GM12801 (cell line): ENCODE results near the gene SAMD4A.
A peak's percentile ranks its signal among the peaks of the same experiment; 100 is the strongest.

ENCODE experiments used
- TF ChIP-seq, protein P1 (sequence below): IDR thresholded peaks from one replicate; pipeline ENCODE4 v1.5.1; 2011; ENCODE audit warnings: control low read depth; ENCODE audit not compliant: insufficient read length; ENCODE audit errors: extremely low read depth

The SAMD4A gene

GRCh38 chr14:54798465-54799124 lies 231.7 kb downstream of the SAMD4A start:
- TF ChIP-seq, protein P1, sequence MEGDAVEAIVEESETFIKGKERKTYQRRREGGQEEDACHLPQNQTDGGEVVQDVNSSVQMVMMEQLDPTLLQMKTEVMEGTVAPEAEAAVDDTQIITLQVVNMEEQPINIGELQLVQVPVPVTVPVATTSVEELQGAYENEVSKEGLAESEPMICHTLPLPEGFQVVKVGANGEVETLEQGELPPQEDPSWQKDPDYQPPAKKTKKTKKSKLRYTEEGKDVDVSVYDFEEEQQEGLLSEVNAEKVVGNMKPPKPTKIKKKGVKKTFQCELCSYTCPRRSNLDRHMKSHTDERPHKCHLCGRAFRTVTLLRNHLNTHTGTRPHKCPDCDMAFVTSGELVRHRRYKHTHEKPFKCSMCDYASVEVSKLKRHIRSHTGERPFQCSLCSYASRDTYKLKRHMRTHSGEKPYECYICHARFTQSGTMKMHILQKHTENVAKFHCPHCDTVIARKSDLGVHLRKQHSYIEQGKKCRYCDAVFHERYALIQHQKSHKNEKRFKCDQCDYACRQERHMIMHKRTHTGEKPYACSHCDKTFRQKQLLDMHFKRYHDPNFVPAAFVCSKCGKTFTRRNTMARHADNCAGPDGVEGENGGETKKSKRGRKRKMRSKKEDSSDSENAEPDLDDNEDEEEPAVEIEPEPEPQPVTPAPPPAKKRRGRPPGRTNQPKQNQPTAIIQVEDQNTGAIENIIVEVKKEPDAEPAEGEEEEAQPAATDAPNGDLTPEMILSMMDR = no peak

DNA sequence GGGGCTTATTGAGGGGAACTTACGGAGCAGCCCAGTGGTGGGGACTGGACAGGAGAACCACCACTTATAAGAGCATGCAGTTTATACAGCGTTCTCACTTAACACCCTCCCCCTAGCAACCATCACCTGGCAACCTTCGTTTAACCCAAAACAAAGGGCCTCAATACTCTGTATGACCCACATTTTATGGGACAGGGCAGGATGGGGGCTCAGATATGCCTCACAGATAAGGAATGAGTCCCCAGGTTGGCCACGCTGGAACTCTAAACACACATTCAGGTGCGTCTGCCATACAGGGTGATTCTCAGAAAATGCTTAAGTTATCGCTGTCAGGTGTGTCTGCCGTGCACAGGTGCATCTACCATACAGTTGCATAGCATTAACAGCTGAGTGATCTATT lies 236.5 kb downstream of the SAMD4A start:
- TF ChIP-seq, protein P1 = no peak

DNA sequence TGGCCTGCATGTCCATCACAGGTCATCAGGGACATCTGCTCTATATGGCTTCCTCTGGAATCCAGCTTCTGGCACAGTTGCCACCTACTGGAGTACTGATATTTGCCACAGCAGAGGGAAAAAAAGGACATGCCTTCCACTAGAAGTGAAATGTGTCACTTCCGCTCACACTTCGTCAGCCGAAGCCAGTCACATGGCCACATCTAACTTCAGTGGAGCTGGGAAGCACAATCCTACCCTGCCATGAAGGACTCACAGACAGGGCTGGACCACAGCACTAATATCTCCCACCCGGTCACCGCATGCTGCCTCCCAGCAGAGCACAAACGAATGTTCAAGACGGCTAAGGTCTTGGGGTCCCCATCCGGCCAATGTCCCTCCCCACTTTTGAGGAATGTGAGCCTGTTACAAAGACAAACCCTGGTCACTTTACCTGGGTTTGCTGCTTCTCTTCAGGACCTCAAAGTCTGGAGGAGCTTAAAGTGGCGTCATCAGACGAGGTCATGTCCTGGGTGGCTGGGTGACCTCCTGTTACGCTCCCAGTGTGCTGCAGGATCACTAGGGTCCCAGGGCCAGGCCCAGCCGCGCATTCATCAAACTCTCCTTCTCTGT lies 237.1 kb downstream of the SAMD4A start:
- TF ChIP-seq, protein P1 = no peak

- TF ChIP-seq, protein P1 = no peak
Observed at GRCh38 chr14:54804538-54805041, 237.7 kb downstream of the SAMD4A start.

- TF ChIP-seq, protein P1 = no peak
Observed at GRCh38 chr14:54805070-54805444, 238.1 kb downstream of the SAMD4A start.

GRCh38 chr14:54805445-54806322 lies 238.8 kb downstream of the SAMD4A start:
- TF ChIP-seq, protein P1 = peak; percentile 16

- TF ChIP-seq, protein P1 = no peak
Observed at GRCh38 chr14:54806616-54807015, 239.7 kb downstream of the SAMD4A start.
